OCI-LY3 (cell line): ENCODE measurements around the gene LYST.

ENCODE experiments used
- H2AFZ ChIP-seq: fragments of 200-600, 300-600 bp; shearing (Covaris generic); 2 replicates; pipeline ENCODE4 v1.6.0; 2014; ENCODE audit warnings: antibody characterized with exemption, low read depth, low read length
- H3K27ac ChIP-seq: fragments of 200-600, 300-600 bp; sonication (generic); 2 replicates; pipeline ENCODE4 v1.5.1; 2014; ENCODE audit warnings: mild to moderate bottlenecking, low read length, moderate library complexity, mixed read lengths
- H3K27me3 ChIP-seq: fragments of 200-600, 300-600 bp; sonication (generic); 2 replicates; pipeline ENCODE4 v1.6.1; 2014; ENCODE audit warnings: low read depth, low read length, mixed read lengths
- H3K36me3 ChIP-seq: fragments of 200-600, 300-600 bp; sonication (generic); replicated peaks from 2 replicates; pipeline ENCODE3; 2014; ENCODE audit warnings: low read depth, low read length, mixed read lengths
- H3K4me1 ChIP-seq: fragments of 300-600, 200-600 bp; sonication (generic); 2 replicates; pipeline ENCODE4 v1.6.1; 2014; ENCODE audit warnings: low read length, mixed read lengths
- H3K4me2 ChIP-seq: fragments of 200-600, 300-600 bp; sonication (generic); 2 replicates; pipeline ENCODE4 v1.6.1; 2014; ENCODE audit warnings: low read length, mixed read lengths
- H3K4me3 ChIP-seq: fragments of 300-600, 200-600 bp; sonication (generic); 2 replicates; pipeline ENCODE4 v1.5.1; 2014; ENCODE audit warnings: antibody characterized with exemption, mild to moderate bottlenecking, low read length, moderate library complexity
- H3K79me2 ChIP-seq: fragments of 300-600, 200-600 bp; shearing (Covaris generic); 2 replicates; pipeline ENCODE4 v1.6.1; 2014; ENCODE audit warnings: mild to moderate bottlenecking, low read length, mixed read lengths
- H3K9ac ChIP-seq: fragments of 300-600, 200-600 bp; shearing (Covaris generic); 2 replicates; pipeline ENCODE4 v1.6.0; 2014; ENCODE audit warnings: mild to moderate bottlenecking, low read length, moderate library complexity
- H3K9me3 ChIP-seq: fragments of 200-600, 300-600 bp; shearing (Covaris generic); 2 replicates; pipeline ENCODE4 v1.6.1; 2014; ENCODE audit warnings: low read length, mixed read lengths; ENCODE audit not compliant: insufficient read depth
- H4K20me1 ChIP-seq: fragments of 200-600, 300-600 bp; sonication (generic); 2 replicates; pipeline ENCODE4 v1.6.1; 2016; ENCODE audit warnings: low read length, mixed read lengths; ENCODE audit not compliant: insufficient read depth
- CTCF ChIP-seq: fragments of 200-600, 300-600 bp; sonication (generic); IDR thresholded peaks from 2 replicates; pipeline ENCODE4 v1.5.1; 2014; ENCODE audit warnings: antibody characterized with exemption, low read length, low read depth
- EZH2phosphoT487 ChIP-seq: fragments of 200-600 bp; shearing (Covaris generic); IDR thresholded peaks from 2 replicates; pipeline ENCODE4 v1.6.1; 2018; ENCODE audit warnings: antibody characterized with exemption, mixed run types, low read depth

LYST gene

DNA sequence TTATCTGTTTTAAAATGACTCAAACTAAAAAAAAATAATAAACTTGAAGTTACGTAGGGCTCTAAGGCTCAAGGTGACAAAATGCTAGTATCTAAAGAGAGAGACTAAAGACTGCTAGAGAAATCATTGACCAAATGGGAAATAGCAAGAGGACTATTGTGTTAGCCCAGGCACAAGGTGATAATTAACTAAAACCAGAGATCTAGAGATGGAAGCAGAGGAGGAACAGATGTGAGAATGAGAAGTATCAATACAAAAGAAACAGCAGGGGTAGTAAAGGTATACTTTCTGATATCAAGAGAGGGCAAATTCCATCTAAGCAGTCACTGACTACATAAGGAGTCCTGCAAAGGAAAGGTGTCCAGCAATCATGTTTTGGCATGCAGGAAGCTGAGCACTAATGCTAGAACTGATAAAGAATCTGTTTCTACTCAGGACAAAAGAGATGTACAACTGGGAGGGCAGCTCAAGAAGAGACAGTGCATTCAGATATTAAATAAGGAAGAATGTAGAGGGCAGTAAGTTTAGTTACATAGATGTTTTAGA, 116.9 kb downstream of the LYST start:
- H3K9ac ChIP-seq: no peak overlapping the region
- no peaks in the 10 kb centered on the region for H3K9me3 ChIP-seq
- no peak overlapping the region for H2AFZ ChIP-seq
- no peak for TF ChIP-seq EZH2phosphoT487
- TF ChIP-seq CTCF: no peak
- no peaks in the 10 kb centered on the region for H3K27me3 ChIP-seq
- H3K4me3 ChIP-seq: no peak overlapping the region
- no peak overlapping the region for H3K4me2 ChIP-seq
- H4K20me1 ChIP-seq: no peaks in the 10 kb centered on the region
- no peaks in the 10 kb centered on the region for H3K79me2 ChIP-seq
- H3K27ac ChIP-seq: no peak overlapping the region
- H3K4me1 ChIP-seq: peaks cover 11% of the 10 kb centered on the region
- H3K36me3 ChIP-seq: no peaks in the 10 kb centered on the region

GRCh38 chr1:235748747-235749146, 118.0 kb downstream of the LYST start:
- H3K4me2 ChIP-seq: no peak overlapping the region
- H3K4me1 ChIP-seq: peaks cover 11% of the 10 kb centered on the region
- H2AFZ ChIP-seq: no peak overlapping the region
- TF ChIP-seq EZH2phosphoT487 (no peak), CTCF (no peak)
- no peaks in the 10 kb centered on the region for H3K36me3 ChIP-seq
- no peaks in the 10 kb centered on the region for H3K27me3 ChIP-seq
- H4K20me1 ChIP-seq: no peaks in the 10 kb centered on the region
- H3K79me2 ChIP-seq: no peaks in the 10 kb centered on the region
- no peak overlapping the region for H3K27ac ChIP-seq
- H3K9me3 ChIP-seq: no peaks in the 10 kb centered on the region
- no peak overlapping the region for H3K4me3 ChIP-seq
- no peak overlapping the region for H3K9ac ChIP-seq

GRCh38 chr1:235746245-235746644, 120.5 kb downstream of the LYST start:
- Histone ChIP-seq H4K20me1 (no peaks in the 10 kb centered on the region), H3K4me1 (peaks cover 16% of the 10 kb centered on the region), H3K27me3 (no peaks in the 10 kb centered on the region), H3K36me3 (no peaks in the 10 kb centered on the region), H3K27ac (no peak overlapping the region), H3K9ac (no peak overlapping the region), H3K4me2 (no peak overlapping the region), H2AFZ (no peak overlapping the region), H3K9me3 (no peaks in the 10 kb centered on the region), H3K4me3 (no peak overlapping the region), H3K79me2 (no peaks in the 10 kb centered on the region)
- no peak for TF ChIP-seq EZH2phosphoT487
- TF ChIP-seq CTCF: no peak

DNA sequence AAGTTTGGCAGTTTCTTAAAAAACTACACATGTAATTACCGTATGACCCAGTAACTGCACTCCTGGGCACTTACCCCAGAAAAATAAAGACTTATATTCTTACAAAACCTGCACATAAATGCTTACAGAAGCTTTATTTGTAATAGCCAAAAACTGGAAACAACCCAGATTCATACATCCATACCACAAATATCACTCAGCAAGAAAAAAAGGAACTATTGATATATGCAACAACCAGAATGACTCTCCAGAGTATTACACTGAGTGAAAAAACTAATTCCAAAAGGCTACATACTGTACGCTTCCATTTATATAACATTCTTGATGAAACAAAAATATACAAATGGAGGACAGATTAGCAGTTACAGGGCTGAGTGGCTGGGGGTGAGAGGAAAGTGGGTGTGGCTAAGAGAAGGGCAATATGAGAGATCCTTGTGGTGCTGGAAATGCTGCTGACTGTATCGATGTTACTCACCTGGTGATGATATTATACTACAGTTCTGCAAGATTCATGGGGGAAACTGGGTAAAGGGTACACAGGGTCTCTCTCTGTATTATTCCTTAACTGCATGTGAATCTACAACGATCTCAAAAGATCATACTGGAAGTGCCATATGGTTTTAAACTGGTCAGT, 121.1 kb downstream of the LYST start:
- TF ChIP-seq EZH2phosphoT487 (no peak), CTCF (no peak)
- peaks cover 20% of the 10 kb centered on the region for H3K4me1 ChIP-seq
- no peaks in the 10 kb centered on the region for H3K79me2 ChIP-seq
- no peak overlapping the region for H3K9ac ChIP-seq
- no peaks in the 10 kb centered on the region for H3K36me3 ChIP-seq
- H3K4me2 ChIP-seq: no peak overlapping the region; the same call in 1 of the 2 replicates
- no peaks in the 10 kb centered on the region for H3K9me3 ChIP-seq
- no peak overlapping the region for H3K4me3 ChIP-seq
- no peak overlapping the region for H3K27ac ChIP-seq
- no peak overlapping the region for H2AFZ ChIP-seq
- H4K20me1 ChIP-seq: no peaks in the 10 kb centered on the region
- no peaks in the 10 kb centered on the region for H3K27me3 ChIP-seq
